ENCODE data around the gene FXYD3.

The FXYD3 gene

DNA sequence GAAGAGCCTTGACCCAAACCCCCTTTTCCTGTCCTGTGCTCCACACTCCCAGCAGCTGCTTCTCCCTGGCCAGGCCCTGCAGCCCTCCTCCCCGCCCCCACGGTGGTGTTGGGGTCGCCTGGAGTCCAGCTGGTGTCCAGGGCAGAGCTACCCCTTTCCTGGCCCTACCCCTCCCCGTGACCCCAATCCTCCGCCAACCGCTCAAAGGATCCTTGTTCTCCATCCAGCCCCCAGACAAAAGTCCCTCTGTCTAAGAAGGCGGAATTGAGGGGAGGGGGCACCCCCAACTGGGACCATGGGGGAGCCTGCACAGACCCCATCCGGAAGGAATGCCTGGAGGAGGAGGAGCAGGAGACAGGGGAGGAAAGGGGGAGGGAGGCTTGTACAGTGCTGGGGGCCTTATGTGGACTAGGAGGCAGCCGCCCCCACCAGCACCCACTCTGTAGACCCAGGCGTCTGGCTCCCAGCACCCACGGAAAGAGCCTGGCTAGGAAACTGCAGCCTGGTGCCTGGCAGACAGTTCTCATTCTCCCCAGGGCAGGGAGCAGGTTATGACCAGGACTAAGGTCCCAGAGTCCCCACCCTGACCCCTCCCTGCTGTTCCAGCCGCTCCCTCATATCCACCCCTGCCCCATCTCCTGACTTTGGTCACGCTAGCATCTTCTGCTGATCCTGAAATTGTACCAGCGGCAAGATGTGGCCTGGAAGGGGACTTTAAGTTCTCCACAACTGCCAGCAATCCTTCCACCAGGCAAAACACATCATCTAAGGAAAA lies at the start of gene FXYD3:
Gene FXYD3, plus strand, starts transcription at position 647 of the 775 bp plus-strand sequence. CDS start 3,554 bp downstream, outside the sequence.
- H3K4me3 ChIP-seq (ENCODE audit: low read depth, low read length), result peak within 1 kb of the TSS; percentile 62
- no peak for TF ChIP-seq CTCF (IDR thresholded peaks at IDR 0.05; ENCODE audit: control insufficient read depth, extremely low read depth, insufficient read depth)
- DNase-seq (ENCODE audit: low read depth), result no peak

- no peak for TF ChIP-seq CTCF (IDR thresholded peaks at IDR 0.05; ENCODE audit: control insufficient read depth, extremely low read depth, insufficient read depth)
- no peak for DNase-seq (ENCODE audit: low read depth)
These were observed 49.5 kb upstream of the FXYD3 start for GRCh38 chr19:35066121-35066520.

DNA sequence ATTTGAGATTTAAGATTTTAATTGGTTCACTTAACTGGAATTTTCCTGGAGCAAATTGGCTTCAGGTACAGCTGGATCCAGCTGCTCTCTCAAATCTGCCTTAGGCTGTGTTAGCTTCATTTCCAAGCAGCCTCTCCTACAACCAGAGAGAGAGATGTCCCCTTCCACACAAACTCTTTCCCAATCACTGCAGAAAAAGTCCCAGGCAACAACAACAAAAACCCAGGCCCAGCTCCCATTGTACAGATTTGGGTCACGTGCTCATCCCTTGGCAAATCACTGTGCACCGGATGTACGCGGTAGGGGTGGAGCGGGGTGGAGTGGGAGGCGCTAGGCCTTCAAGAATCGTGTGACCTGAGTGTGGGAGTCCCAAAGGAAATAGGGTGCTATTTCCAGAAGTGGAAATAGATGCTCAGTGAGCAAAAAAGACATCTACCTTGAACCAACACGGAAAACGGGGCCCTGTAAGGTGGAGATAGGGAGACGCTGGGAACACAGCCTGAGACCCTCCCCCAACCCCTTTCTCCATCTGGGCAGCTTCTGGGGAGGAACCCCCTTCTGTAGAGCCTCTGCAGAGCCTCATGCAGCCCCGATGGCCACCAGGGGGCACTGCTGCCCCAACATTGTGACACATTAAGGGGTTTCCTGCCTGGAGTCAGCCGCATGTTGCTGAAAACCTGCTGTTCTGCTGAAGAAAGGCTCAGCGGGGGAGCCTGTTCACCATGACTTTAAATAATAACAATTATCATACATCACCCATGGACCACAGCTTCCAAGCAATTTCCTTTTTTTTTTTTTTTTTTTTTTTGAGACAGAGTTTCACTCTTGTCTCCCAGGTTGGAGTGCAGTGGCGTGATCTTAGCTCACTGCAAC lies 48.7 kb upstream of the FXYD3 start:
- TF ChIP-seq CTCF (IDR thresholded peaks at IDR 0.05; ENCODE audit: control insufficient read depth, extremely low read depth, insufficient read depth), result peak; percentile 83
- no peak overlapping the region for H3K4me3 ChIP-seq (ENCODE audit: low read depth, low read length)
- DNase-seq (ENCODE audit: low read depth), result peak; percentile 30

More at GRCh38 chr19:35066121-35066520, 49.5 kb upstream of the FXYD3 start:
- no peak overlapping the region for H3K4me3 ChIP-seq (ENCODE audit: low read depth, low read length)

DNA sequence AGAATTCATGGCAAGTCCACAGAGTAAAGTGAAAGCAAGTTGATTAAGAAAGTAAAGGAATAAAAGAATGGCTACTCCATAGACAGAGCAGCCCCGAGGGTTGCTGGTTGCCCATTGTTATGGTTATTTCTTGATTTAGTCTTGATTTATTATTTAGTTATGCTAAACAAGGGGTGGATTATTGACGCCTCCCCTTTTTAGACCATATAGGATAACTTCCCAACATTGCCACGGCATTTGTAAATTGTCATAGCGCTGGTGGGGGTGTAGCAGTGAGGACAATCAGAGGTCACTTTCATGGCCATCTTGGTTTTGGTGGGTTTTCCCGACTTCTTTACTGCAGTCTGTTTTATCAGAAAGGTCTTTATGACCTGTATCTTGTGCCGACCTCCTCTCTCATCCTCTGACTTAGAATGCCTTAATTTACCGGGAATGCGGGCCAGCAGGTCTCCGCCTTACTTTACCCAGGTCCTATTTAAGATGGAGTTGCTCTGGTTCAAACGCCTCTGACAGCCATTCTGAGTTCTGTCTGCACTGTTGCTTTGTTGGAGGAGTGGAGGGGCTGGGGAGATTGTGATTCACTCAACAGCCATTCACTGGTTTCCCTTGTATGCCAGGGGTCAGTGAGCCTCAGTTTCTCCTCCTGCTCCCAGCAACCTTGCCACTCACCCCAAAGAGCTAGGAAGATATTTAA lies 46.5 kb upstream of the FXYD3 start:
- TF ChIP-seq CTCF (IDR thresholded peaks at IDR 0.05; ENCODE audit: control insufficient read depth, extremely low read depth, insufficient read depth), result no peak
- no peak for DNase-seq (ENCODE audit: low read depth)
- H3K4me3 ChIP-seq (ENCODE audit: low read depth, low read length), result no peak overlapping the region

DNA sequence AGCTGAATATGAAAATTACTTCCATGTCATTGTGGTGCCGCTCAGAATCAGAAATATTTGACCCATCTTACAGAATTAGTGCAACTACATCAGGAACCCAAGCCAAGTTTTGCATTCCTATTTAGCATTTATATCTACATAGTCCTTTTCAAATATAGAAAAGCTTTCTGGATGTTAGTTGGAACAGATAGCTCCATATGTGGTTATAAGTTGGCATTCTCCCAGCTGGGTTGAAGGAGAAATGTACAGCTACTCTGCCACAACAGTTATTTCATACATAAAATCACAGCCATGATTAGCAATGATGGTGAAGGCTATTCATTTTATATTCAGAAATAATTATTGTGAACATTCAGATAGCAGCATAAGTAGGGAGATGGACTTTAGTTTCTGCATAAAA lies 45.9 kb upstream of the FXYD3 start:
- TF ChIP-seq CTCF (IDR thresholded peaks at IDR 0.05; ENCODE audit: control insufficient read depth, extremely low read depth, insufficient read depth), result no peak
- H3K4me3 ChIP-seq (ENCODE audit: low read depth, low read length), result no peak overlapping the region
- no peak for DNase-seq (ENCODE audit: low read depth)

DNA sequence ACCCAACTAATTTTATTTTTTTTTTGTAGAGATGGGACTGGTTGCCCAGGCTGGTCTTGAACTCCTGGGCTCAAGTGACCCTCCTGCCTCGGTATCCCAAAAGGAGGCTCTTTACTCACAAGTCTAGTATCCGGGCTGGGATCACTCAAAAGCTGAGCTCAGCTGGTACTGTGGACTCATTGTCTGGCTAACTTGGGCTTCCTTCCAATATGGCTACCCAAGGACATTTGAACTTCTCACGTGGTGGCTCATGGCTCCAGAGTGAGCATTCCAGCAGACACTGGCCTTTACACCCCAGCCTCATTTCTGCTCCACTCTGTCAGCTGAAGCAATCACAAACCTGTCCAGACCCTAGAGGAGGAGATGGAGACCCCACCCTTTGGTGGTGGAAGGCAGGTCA lies 45.2 kb upstream of the FXYD3 start:
- no peak for DNase-seq (ENCODE audit: low read depth)
- no peak overlapping the region for H3K4me3 ChIP-seq (ENCODE audit: low read depth, low read length)
- TF ChIP-seq CTCF (IDR thresholded peaks at IDR 0.05; ENCODE audit: control insufficient read depth, extremely low read depth, insufficient read depth), result no peak

Data from LNCaP clone FGC (cell line).